Neural crest cell (in vitro differentiated cells): ENCODE data around the gene C14orf93. TPM values are rescaled to one million over a fixed set of nuclear protein-coding genes. Genes with fewer than 3 reads are reported as not detected.
"Not testable (repeated sequence)": the region's sequence is repeated elsewhere in the genome, so short reads cannot be mapped to it uniquely, and the experiment has no call there.

Experiments
- DNase-seq: peaks from one replicate; pipeline ENCODE4 v3.0.0; 2021; ENCODE audit warnings: low read depth, mixed read lengths, low spot score
- H3K27ac Mint-ChIP-seq: one replicate; pipeline ENCODE4 v1.8.0; 2021; ENCODE audit warnings: mild to moderate bottlenecking, mixed read lengths; ENCODE audit not compliant: unreplicated experiment
- H3K27me3 Mint-ChIP-seq: 2 replicates; pipeline ENCODE4 v1.8.0; 2021; ENCODE audit warnings: low read depth, mild to moderate bottlenecking, mixed read lengths
- H3K36me3 Mint-ChIP-seq: 2 replicates; pipeline ENCODE4 v1.8.0; 2021; ENCODE audit warnings: low read depth, mild to moderate bottlenecking, mixed read lengths
- H3K4me1 Mint-ChIP-seq: 2 replicates; pipeline ENCODE4 v1.8.0; 2021; ENCODE audit warnings: mixed read lengths
- H3K4me3 Mint-ChIP-seq: one replicate; pipeline ENCODE4 v1.8.0; 2021; ENCODE audit warnings: mild to moderate bottlenecking, mixed read lengths
- H3K9me3 Mint-ChIP-seq: 2 replicates; pipeline ENCODE4 v1.8.0; 2021; ENCODE audit warnings: mixed read lengths
- CTCF ChIP-seq: fragments of 200-600 bp; sonication (generic); conservative IDR thresholded peaks from 2 replicates; pipeline ENCODE4 v1.5.0; 2021; ENCODE audit warnings: antibody characterized with exemption, mild to moderate bottlenecking
- total RNA-seq: library from RNA; stranded (reverse); gene quantifications from 2 replicates; pipeline ENCODE4 v1.2.1, GENCODE V29; 2021

C14orf93 gene
- total RNA-seq, 1 donor from 2014 or later = 13.6 TPM

- Mint-ChIP-seq H3K4me3 (peak overlapping the region; percentile 93), H3K27ac (peak overlapping the region; percentile 98), H3K27me3 (no peaks in the 10 kb centered on the region), H3K4me1 (peaks cover 17% of the 10 kb centered on the region), H3K9me3 (no peaks in the 10 kb centered on the region), H3K36me3 (peaks cover 2% of the 10 kb centered on the region)
- DNase-seq = no peak
- no peak for TF ChIP-seq CTCF
Observed at GRCh38 chr14:22955702-22956569, 54.0 kb downstream of the C14orf93 start.

DNA sequence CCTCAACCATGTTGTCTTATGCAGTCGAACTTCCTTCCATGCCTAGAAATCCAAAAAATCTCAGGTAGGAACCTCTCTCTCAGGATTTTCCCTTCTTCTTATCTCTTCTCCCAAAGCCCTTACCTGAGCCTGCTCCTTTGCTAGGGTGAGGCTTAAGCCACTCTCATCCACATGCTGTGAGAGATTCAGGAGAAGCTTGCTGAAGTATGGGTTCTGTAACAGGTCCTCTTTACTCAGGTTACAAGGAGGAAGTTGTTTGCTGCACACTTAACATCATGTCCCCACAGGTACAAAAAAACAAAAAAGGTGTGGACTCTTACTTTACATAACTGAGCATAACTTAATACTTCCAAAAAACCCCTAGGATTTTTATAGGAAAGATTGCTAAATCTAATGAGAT is 57.5 kb downstream of the C14orf93 start:
- Mint-ChIP-seq H3K36me3 (peaks cover 4% of the 10 kb centered on the region), H3K9me3 (no peaks in the 10 kb centered on the region), H3K27ac (no peak overlapping the region), H3K27me3 (no peaks in the 10 kb centered on the region), H3K4me3 (peak overlapping the region; percentile 31), H3K4me1 (peaks cover 17% of the 10 kb centered on the region)
- DNase-seq = no peak
- TF ChIP-seq CTCF = no peak

DNA sequence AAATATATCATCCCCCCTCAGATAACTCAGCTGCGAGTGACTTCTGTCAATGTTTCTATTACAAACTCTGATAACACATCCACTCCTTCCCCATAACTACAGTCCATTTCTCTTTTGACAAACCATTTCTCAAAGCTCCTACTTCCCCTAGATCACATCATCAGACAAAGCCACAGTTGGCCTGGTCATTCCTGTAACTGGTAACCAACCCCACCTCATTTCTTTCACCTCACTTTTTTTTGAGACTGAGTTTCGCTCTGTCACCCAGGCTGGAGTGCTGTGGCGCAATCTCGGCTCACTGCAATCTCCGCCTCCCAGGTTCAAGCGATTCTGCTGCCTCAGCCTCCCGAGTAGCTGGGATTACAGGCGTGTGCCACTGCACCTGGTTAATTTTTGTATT is 58.1 kb downstream of the C14orf93 start:
- H3K36me3 Mint-ChIP-seq, H3K4me3 Mint-ChIP-seq, H3K27ac Mint-ChIP-seq, H3K9me3 Mint-ChIP-seq, DNase-seq, H3K27me3 Mint-ChIP-seq: not testable (repeated sequence)
- H3K4me1 Mint-ChIP-seq = peaks cover 17% of the 10 kb centered on the region

GRCh38 chr14:22945642-22946041 is 64.3 kb downstream of the C14orf93 start:
- no peaks in the 10 kb centered on the region for H3K4me1 Mint-ChIP-seq
- no peak for DNase-seq
- H3K36me3 Mint-ChIP-seq = peaks cover 11% of the 10 kb centered on the region
- H3K9me3 Mint-ChIP-seq = no peaks in the 10 kb centered on the region
- H3K27ac Mint-ChIP-seq = no peak overlapping the region
- no peak overlapping the region for H3K4me3 Mint-ChIP-seq
- TF ChIP-seq CTCF = no peak
- H3K27me3 Mint-ChIP-seq = no peaks in the 10 kb centered on the region

DNA sequence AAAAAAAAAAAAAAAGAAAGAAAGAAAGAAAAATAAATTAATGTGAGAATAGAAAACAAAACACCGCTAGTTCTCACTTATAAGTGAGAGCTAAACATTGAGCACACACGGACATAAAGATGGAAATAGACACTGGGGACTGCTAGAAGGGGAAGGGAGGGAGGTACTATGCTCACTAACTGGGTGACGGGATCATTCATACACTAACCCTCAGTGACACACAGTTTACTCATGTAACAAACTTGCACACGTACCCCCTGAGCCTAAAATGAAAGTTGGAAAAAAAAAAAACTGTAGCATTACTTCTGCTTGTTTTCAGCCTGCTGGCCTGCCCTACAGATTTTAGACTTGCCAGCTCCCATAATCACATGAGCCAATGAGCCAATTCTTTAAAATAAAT is 70.3 kb downstream of the C14orf93 start:
- DNase-seq = no peak
- no peak overlapping the region for H3K4me3 Mint-ChIP-seq
- TF ChIP-seq CTCF = no peak
- H3K36me3 Mint-ChIP-seq = peaks cover 12% of the 10 kb centered on the region
- H3K27ac Mint-ChIP-seq = no peak overlapping the region
- H3K27me3 Mint-ChIP-seq = no peaks in the 10 kb centered on the region
- no peaks in the 10 kb centered on the region for H3K4me1 Mint-ChIP-seq
- no peaks in the 10 kb centered on the region for H3K9me3 Mint-ChIP-seq

Other genes with a start within 250 kb of the C14orf93 start
- 121 and 125 TPM in 2 replicates for gene OXA1L, start 243.5 kb downstream of the C14orf93 start, total RNA-seq
- gene SLC7A7, start 194.7 kb downstream of the C14orf93 start, total RNA-seq = 0.54 and 0.64 TPM in 2 replicates
- gene MRPL52, start 180.3 kb downstream of the C14orf93 start, total RNA-seq = 117 and 137 TPM in 2 replicates
- gene MMP14, start 173.6 kb downstream of the C14orf93 start, total RNA-seq = 63.2 and 68.6 TPM in 2 replicates
- 14.3 and 16.3 TPM in 2 replicates for gene LRP10, start 138.4 kb downstream of the C14orf93 start, total RNA-seq
- 3.0 and 3.6 TPM in 2 replicates for gene REM2, start 126.9 kb downstream of the C14orf93 start, total RNA-seq
- gene RBM23, start 91.0 kb downstream of the C14orf93 start, total RNA-seq = 103 and 110 TPM in 2 replicates
- 134 and 136 TPM in 2 replicates for gene PRMT5, start 80.8 kb downstream of the C14orf93 start, total RNA-seq
- 58.7 and 62.7 TPM in 2 replicates for gene HAUS4, start 53.1 kb downstream of the C14orf93 start, total RNA-seq
- gene AJUBA, start 27.6 kb downstream of the C14orf93 start, total RNA-seq = 32.8 and 33.1 TPM in 2 replicates
- gene PSMB5, start 24.8 kb upstream of the C14orf93 start, total RNA-seq = 199 and 215 TPM in 2 replicates
- gene PSMB11, start 32.1 kb upstream of the C14orf93 start, total RNA-seq = not detected in 2 replicates
- 33.7 and 37.2 TPM in 2 replicates for gene CDH24, start 47.4 kb upstream of the C14orf93 start, total RNA-seq
- 350 and 352 TPM in 2 replicates for gene ACIN1, start 85.0 kb upstream of the C14orf93 start, total RNA-seq
- gene C14orf119, start 85.4 kb upstream of the C14orf93 start, total RNA-seq = 46.1 and 48.6 TPM in 2 replicates
- gene CIROP, start 94.8 kb upstream of the C14orf93 start, total RNA-seq = not detected in 2 replicates
- gene CEBPE, start 109.1 kb upstream of the C14orf93 start, total RNA-seq = not detected in 2 replicates
- gene SLC7A8, start 173.5 kb upstream of the C14orf93 start, total RNA-seq = 6.6 and 9.4 TPM in 2 replicates
- not detected in 2 replicates for gene RNF212B, start 227.8 kb upstream of the C14orf93 start, total RNA-seq